ENCODE results near the gene PLA2G1B. TPM values are rescaled to one million over a fixed set of nuclear protein-coding genes. Genes with fewer than 3 reads are reported as not detected.

Gene PLA2G1B
- total RNA-seq, 1 experiment from 2014 or later: not detected

DNA sequence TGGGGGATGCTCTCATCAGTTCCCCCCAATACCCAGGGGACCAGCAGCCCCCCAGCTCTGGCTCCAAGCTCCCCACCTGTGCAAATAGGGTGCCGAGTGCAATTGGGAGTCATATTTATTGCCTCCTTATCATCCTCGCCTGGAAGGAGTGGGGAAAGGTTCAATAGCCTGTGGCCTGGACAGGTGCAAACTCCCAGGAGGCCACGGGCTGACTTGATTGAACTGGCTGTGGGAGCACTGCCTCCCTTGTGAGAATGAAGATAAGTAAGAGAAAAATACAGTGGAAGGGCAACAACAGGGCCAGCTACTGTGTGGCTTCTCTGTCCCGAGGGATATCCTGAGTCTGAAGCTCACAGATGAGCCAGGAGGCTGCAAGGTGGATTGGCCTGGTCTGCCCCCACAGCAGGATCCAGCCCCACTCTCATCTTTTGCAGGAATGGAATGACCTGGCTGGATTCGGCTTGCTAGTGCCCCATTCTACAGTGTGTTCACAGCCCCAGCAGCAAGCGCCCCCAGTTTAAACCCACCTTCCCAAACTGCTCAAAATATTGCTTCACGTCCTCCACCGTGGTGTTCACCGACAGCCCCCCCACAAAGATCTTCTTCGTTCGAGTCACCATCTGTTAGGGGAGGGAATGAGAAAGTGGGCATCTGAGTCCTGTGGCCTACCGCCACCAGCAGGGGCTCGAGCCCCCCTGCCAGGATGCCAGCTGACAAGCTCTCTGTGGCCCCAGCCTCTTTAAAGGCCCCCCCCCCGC is 35.1 kb upstream of the PLA2G1B start:
- in situ Hi-C loops (cut with HindIII; ENCODE audit: low pct_unique_long_range_greater_than_20kb, low sequenced_read_pairs): no loop called here
- no peak for DNase-seq (ENCODE audit: low read depth, low spot score)

DNA sequence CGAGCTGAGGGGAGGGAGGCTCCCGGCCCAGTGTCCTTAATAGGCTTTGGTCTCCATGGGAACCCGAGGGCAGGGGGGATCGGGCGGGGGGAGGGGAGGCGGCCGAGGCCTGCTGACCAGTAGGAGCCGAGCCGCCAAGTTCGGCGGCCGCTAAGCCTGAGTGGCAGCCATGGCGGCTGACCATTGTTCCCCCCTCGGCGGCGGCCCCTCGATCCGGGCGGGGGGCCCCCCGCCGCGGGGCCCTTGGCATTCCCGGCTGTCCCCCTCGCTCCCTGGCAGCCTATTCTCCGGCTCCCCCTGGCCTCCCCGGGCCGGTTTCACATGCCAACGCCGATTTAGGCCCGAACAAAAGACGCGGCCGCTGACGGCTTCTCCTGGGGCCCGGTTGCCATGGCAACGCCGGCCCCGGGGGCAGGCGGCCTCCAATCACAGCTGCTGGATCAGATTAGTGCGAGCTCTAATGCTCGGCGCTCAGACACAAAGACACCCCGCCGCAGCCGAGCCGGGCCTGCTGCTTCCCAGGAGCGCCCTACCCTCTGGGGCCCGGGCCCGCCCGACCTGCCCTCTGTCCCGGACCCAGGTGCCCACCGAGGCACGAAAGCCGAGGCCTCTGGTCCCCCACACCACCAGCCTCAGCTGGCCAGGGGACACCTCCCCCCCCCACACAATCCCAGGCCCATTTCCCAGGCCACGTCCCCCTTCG is 34.1 kb upstream of the PLA2G1B start:
- in situ Hi-C loops (cut with HindIII; ENCODE audit: low pct_unique_long_range_greater_than_20kb, low sequenced_read_pairs): no loop called here

DNA sequence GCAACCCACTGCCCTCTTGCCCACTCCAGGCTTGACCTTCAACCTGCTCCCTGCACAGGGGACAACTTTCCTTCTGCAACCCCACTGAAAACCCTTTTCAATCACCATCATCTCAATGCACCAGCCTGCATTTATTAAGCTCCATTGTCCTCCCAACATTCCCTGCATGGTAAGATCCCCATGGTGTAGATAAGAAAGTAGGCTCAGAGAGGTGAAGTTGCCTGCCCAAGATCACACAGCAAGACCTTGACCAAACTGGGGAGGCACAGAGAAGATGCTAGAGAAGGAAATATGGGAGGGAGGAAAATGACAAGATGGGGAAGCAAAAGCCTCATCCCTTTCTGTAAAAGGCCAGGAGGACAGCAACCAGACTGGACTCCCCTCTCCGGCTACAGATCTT is 31.5 kb upstream of the PLA2G1B start:
- DNase-seq (ENCODE audit: low read depth, low spot score): no peak
- in situ Hi-C loops (cut with HindIII; ENCODE audit: low pct_unique_long_range_greater_than_20kb, low sequenced_read_pairs): no loop called here

More for the DNA sequence above, 34.1 kb upstream of the PLA2G1B start:
- DNase-seq (ENCODE audit: low read depth, low spot score): no peak

DNA sequence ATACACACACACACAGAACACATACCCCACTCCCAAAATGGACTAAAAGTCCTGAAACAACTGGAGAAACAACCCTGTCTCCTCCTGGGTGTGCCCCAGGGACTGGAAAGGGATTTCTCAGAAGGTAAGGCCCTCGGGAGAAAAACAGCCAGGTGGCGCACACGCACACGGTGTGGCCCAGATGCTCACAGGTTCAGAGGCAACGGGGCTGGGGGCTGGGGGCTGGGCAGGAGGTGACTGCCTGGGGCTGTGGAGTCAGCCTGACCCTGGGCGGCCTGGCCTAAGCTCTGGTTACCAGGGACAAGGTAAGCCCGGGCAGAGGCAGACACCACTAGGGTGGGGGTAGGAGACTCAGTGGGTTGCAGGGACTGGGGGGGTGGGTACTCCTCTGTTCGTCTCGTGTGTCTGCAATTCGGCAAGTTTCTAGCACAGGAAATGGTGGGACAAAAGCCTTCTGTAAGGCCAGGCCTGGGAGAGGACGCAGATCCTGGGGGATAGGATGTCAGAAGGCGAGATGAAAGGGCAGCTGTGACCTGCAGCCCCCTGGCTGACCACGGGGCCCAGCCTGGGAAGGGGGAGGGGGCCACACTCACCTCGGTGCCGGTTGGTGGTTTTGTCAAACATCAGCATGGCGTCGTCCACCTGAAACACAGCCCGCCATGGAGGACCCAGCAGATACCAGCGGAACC is 31.0 kb upstream of the PLA2G1B start:
- DNase-seq (ENCODE audit: low read depth, low spot score): no peak
- in situ Hi-C loops (cut with HindIII; ENCODE audit: low pct_unique_long_range_greater_than_20kb, low sequenced_read_pairs): no loop called here

DNA sequence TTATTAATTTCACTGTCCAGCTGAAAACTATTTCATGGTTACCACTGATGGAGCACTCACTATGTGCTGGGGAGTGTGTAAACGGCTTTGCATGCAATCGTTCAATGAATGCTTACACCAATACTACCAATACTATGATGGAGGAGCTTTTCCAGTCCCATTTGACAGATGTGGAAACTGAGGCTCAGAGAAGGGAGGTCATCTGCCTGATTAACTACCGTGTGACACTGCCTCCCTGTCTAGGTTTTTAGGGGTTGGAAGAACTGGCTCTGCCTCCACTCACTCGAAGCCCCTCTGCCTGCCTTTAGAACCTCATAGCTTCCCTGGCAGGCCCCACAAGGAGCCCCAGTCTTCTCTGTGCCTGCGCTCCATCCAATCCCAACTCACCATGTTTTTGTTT is 29.5 kb upstream of the PLA2G1B start:
- in situ Hi-C loops (cut with HindIII; ENCODE audit: low pct_unique_long_range_greater_than_20kb, low sequenced_read_pairs): no loop called here
- DNase-seq (ENCODE audit: low read depth, low spot score): no peak

DNA sequence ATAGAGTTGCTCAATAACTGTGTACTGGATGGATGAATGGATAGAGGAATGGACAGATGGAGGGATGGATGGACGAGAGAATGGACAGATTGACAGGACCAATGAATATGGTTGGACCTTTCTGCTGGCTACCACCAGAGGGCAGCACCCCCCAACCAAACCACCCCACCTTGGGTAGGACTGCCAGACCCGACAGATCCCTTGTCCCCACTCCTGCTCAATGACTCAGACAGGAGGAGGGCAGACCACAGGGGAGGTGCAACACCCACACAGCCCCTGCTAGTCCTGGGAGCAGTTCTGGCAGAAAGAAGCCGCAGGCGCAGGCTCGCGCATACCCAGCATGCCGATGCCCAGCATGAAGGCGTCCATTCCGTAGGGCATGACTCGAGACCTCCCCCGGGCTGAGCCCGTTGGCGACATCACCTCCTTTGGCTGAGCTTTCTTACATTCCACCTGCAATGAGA is 29.0 kb upstream of the PLA2G1B start:
- in situ Hi-C loops (cut with HindIII; ENCODE audit: low pct_unique_long_range_greater_than_20kb, low sequenced_read_pairs): no loop called here
- peak; percentile 82 for DNase-seq (ENCODE audit: low read depth, low spot score)

DNA sequence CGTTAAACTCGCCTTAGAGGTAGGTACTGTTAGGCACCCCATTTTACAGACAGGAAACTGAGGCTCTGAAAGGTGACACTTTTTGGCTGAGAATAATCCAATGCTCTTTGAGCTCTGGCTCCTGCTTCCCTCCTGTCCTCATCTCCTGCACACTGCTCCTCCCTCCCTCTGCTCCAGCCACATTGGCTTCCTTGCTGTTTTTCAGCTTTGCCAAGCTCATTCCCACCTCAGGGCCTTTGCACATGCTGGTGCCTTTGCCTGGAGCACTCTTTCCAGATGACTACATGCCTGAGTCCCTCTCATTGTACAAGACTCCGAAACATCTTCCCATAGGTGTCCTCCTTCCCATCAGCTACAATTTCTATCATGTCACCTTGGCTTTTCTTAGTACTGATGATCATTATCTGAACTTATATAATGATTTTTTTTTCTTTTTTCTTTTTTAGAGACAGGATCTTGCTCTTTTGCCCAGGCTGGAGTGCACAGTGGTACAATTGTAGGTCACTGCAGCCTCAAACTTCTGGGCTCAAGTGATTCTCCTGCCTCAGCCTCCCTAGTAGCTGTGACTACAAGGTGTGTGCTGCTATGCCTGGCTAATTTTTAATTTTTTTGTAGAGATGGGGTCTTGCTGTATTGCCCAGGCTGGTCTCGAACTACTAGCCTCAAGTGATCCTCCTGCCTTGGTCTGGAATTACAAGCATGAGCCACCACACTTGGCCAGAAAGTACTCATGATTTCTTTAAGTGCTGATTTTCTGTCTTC is 26.2 kb upstream of the PLA2G1B start:
- DNase-seq (ENCODE audit: low read depth, low spot score): no peak
- in situ Hi-C loops (cut with HindIII; ENCODE audit: low pct_unique_long_range_greater_than_20kb, low sequenced_read_pairs): no loop called here

DNA sequence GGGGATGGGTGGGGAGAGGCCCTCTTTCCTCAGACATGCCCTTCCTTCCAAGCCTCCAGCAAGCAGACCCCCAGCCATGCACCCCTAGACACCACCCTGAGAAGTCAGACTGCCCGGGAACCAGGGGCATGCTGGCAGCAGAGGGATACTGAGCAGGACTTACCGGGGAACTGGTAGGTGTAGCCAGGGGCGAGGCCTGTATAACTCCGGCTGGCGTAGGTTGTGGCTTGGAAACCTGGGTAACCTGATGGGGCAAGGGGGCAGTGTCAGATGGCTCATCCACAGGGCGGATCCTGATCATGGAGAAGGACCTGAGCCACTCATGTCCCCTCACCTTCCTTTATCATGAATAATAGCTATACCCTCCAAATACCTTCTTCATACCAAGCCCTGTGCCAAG is 25.6 kb upstream of the PLA2G1B start:
- in situ Hi-C loops (cut with HindIII; ENCODE audit: low pct_unique_long_range_greater_than_20kb, low sequenced_read_pairs): no loop called here
- DNase-seq (ENCODE audit: low read depth, low spot score): no peak

DNA sequence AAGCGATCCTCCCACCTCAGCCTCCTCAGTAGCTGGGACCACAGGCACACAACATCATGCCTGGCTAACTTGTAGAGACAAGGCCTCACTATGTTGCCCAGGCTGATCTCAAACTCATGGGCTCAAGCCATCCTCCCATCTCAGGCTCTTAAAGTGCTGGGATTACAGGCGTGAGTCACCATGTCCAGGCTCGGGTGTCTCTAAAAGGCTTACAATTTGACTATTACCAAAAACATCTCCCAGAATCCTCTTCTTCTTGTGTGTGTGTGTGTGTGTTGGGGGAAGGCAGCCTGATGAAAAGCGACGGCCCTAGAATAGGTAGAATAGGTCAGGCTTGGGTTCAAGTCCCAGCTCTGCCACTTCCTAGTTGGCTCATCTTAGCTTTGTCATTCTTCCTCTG is 24.5 kb upstream of the PLA2G1B start:
- no peak for DNase-seq (ENCODE audit: low read depth, low spot score)
- in situ Hi-C loops (cut with HindIII; ENCODE audit: low pct_unique_long_range_greater_than_20kb, low sequenced_read_pairs): no loop called here

GRCh38 chr12:120350576-120351350 is 23.2 kb upstream of the PLA2G1B start:
- no peak for DNase-seq (ENCODE audit: low read depth, low spot score)
- in situ Hi-C loops (cut with HindIII; ENCODE audit: low pct_unique_long_range_greater_than_20kb, low sequenced_read_pairs): no loop called here

- DNase-seq (ENCODE audit: low read depth, low spot score): no peak
- in situ Hi-C loops (cut with HindIII; ENCODE audit: low pct_unique_long_range_greater_than_20kb, low sequenced_read_pairs): no loop called here
Measured at GRCh38 chr12:120347766-120348165, 20.2 kb upstream of the PLA2G1B start.

DNA sequence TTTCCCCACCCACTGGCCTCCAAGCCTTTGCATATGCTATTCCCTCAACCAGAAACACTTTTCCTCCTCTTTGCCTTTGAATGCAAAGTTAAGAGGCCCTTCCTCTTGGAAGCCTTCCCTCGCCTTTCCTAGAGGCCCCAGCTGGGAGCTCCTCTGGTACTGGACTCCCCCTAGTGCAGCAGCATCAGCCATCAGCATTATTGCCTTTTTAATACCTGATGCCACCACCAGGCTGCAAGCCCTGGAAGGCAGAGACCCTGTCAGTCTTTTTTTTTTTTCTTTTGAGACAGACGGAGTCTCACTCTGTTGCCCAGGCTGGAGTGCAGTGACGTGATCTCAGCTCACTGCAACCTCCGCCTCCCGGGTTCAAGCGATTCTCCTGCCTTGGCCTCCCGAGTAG is 19.1 kb upstream of the PLA2G1B start:
- DNase-seq (ENCODE audit: low read depth, low spot score): no peak

DNA sequence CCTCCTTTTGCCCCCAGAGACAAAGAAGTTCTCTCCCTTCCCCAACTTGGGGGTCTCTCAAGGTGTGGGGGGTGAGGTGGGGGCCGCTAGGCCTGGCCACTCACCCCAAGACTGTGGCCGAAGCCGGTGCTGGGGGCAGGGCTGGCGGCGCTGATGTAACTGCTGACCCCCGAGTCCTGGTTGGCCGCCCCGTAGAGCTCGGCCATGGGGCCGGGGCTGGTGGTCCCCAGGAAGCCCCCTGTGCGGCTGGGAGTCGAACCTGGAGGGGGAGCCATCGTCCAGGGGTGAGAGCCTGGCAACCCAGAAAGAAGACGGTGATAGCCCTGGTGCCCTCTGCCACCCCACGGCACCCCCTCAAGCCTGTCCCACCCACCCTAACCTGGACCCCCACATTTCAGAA is 18.5 kb upstream of the PLA2G1B start:
- in situ Hi-C loops (cut with HindIII; ENCODE audit: low pct_unique_long_range_greater_than_20kb, low sequenced_read_pairs): no loop called here
- no peak for DNase-seq (ENCODE audit: low read depth, low spot score)

More for the DNA sequence above, 19.1 kb upstream of the PLA2G1B start:
- in situ Hi-C loops (cut with HindIII; ENCODE audit: low pct_unique_long_range_greater_than_20kb, low sequenced_read_pairs): no loop called here

DNA sequence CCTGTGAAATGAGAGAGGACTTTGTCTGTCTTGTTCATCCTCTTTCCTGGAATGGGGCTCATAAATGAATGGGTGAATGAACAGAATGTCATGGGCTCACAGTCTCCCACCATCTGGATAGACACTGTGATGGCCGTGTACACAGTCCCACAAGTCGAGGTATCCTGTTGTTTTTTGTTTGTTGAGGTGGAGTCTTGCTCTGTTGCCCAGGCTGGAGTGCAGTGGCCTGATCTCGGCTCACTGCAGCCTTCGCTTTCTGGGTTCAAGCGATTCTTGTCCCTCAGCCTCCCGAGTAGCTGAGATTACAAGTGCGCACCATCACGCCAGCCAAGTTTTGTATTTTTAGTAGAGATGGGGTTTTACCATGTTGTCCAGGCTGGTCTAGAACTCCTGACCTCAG is 16.1 kb upstream of the PLA2G1B start:
- DNase-seq (ENCODE audit: low read depth, low spot score): no peak
- in situ Hi-C loops (cut with HindIII; ENCODE audit: low pct_unique_long_range_greater_than_20kb, low sequenced_read_pairs): no loop called here

GRCh38 chr12:120343039-120343537 is 15.5 kb upstream of the PLA2G1B start:
- in situ Hi-C loops (cut with HindIII; ENCODE audit: low pct_unique_long_range_greater_than_20kb, low sequenced_read_pairs): no loop called here
- no peak for DNase-seq (ENCODE audit: low read depth, low spot score)

- in situ Hi-C loops (cut with HindIII; ENCODE audit: low pct_unique_long_range_greater_than_20kb, low sequenced_read_pairs): no loop called here
- DNase-seq (ENCODE audit: low read depth, low spot score): no peak
Measured at GRCh38 chr12:120342175-120343038, 14.8 kb upstream of the PLA2G1B start.

Data from SK-MEL-5 (cell line).